ENCODE data around the gene SLC7A7.
A peak's percentile ranks its signal among the peaks of the same experiment; 100 is the strongest.
"Not testable (repeated sequence)": the region's sequence is repeated elsewhere in the genome, so short reads cannot be mapped to it uniquely, and the experiment has no call there.

The SLC7A7 gene

DNA sequence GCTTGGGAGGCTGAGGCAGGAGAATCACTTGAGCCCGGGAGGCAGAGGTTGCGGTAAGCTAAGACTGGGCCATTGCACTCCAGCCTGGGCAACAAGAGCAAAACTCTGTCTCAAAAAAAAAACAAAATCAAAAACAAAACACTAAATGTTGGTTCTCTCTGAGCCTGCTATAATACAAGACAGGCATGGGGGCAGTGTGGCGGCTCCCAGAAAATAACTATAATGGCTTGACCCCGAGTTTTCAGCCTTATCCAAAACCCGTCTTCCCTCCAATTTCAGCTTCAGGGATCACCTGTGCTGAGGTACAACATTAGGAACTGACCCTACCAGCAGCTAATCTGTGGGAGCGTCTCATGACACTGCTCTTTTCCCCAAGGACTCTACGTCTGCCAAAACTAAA is 862 bp downstream of the SLC7A7 start:
- no peak for DNase-seq (ENCODE audit: low read depth)
- TF ChIP-seq, protein P1, sequence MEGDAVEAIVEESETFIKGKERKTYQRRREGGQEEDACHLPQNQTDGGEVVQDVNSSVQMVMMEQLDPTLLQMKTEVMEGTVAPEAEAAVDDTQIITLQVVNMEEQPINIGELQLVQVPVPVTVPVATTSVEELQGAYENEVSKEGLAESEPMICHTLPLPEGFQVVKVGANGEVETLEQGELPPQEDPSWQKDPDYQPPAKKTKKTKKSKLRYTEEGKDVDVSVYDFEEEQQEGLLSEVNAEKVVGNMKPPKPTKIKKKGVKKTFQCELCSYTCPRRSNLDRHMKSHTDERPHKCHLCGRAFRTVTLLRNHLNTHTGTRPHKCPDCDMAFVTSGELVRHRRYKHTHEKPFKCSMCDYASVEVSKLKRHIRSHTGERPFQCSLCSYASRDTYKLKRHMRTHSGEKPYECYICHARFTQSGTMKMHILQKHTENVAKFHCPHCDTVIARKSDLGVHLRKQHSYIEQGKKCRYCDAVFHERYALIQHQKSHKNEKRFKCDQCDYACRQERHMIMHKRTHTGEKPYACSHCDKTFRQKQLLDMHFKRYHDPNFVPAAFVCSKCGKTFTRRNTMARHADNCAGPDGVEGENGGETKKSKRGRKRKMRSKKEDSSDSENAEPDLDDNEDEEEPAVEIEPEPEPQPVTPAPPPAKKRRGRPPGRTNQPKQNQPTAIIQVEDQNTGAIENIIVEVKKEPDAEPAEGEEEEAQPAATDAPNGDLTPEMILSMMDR (conservative IDR thresholded peaks at IDR 0.05; ENCODE audit: low read depth, low read length) = no peak
- H3K4me3 ChIP-seq (ENCODE audit: low read depth, low read length) = no peak overlapping the region

DNA sequence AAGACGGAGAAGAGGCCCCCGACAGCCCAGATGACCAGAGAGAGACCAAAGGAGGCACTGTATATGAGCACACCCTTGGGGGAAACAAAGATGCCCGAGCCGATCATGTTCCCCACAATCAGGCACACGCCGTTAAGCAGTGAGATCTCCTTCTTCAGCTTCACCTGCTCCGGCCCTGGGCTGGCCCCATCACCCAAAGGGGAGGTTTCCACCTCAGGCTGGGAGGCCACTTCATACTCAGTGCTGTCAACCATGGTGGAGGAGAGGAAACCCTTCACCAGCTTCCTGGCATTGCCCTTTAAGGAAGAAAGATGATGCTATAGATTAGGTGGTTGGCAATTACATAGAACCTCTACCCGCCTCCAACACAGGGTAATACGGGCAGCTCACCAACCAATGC is 2.1 kb downstream of the SLC7A7 start:
- TF ChIP-seq, protein P1 (conservative IDR thresholded peaks at IDR 0.05; ENCODE audit: low read depth, low read length) = no peak
- DNase-seq (ENCODE audit: low read depth) = no peak
- no peak overlapping the region for H3K4me3 ChIP-seq (ENCODE audit: low read depth, low read length)

DNA sequence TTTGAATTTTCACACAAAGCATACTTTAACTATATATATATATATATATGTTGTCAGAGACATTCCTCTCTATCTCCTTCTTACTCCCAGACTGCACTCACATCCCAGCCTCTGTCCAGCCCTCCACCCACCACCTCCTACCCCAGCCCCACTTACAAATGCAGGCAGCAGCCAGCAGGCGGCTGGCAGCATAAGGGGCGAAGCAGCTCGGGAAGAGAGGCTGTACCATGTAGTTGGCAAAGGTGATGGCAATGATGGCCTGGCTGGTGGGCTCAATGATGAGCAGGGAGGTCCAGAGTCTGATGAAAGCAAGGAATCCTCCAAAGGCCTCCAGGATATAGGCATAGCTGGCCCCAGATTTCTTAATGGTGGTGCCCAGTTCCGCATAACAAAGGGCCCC is 2.5 kb downstream of the SLC7A7 start:
- no peak overlapping the region for H3K4me3 ChIP-seq (ENCODE audit: low read depth, low read length)

DNA sequence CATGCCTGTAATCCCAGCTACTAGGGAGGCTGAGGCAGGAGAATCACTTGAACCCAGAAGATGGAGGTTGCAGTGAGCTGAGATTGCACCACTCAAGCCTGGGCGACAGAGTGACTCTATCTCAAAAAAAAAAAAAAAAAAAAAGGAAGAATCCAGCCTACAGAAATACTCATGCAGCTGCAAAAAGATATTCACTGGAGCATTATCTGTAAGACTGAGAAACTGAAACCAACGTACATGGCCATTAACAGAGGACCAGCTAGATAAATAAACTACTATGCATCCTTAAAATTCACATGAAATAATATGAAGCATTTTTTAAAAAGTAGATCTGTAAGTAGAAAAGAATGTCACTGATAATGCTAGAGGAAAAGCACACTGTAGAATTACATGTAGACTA is 3.5 kb downstream of the SLC7A7 start:
- H3K4me3 ChIP-seq (ENCODE audit: low read depth, low read length) = no peak overlapping the region
- TF ChIP-seq, protein P1 (conservative IDR thresholded peaks at IDR 0.05; ENCODE audit: low read depth, low read length) = no peak
- DNase-seq (ENCODE audit: low read depth) = peak; percentile 55

More for the DNA sequence above, 2.5 kb downstream of the SLC7A7 start:
- DNase-seq (ENCODE audit: low read depth) = no peak
- TF ChIP-seq, protein P1 (conservative IDR thresholded peaks at IDR 0.05; ENCODE audit: low read depth, low read length) = no peak

DNA sequence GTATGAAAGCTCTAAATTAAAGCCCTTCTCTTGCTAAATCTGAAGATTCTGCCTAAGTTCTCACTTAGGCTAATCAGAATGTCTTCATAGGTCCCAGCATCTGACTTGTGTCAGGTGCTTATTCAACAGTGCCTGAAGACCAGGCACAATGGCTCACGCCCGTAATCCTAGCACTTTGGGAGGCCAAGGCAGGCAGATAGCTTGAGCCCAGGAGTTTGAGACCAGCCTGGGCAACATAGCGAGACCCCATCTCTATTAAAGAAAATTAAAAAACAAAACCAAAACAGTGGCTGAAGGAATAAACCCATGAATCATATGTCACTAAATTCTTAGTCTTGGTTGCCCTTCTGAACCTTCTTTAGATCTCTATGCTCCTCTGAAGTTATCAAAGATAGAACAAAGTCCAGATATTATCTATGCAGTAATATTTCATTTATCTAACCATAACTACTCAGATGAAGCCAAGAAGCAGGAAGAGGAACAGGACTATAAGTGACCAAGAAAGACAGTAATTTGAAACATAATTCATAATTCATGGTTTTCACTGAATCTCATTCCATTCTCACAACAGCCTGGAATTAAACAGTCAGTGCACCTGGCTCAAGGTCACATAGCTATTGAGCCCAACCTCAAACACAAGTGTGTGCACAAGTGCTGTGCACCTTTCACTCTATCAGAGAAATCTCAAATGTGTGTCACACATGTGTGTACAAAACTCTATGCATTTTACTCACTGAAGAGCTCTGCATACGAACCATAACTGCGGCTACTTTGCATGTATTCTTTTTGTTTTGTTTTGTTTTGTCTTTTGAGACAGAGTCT is 6.6 kb downstream of the SLC7A7 start:
- H3K4me3 ChIP-seq (ENCODE audit: low read depth, low read length) = no peak overlapping the region
- TF ChIP-seq, protein P1 (conservative IDR thresholded peaks at IDR 0.05; ENCODE audit: low read depth, low read length) = no peak
- no peak for DNase-seq (ENCODE audit: low read depth)

DNA sequence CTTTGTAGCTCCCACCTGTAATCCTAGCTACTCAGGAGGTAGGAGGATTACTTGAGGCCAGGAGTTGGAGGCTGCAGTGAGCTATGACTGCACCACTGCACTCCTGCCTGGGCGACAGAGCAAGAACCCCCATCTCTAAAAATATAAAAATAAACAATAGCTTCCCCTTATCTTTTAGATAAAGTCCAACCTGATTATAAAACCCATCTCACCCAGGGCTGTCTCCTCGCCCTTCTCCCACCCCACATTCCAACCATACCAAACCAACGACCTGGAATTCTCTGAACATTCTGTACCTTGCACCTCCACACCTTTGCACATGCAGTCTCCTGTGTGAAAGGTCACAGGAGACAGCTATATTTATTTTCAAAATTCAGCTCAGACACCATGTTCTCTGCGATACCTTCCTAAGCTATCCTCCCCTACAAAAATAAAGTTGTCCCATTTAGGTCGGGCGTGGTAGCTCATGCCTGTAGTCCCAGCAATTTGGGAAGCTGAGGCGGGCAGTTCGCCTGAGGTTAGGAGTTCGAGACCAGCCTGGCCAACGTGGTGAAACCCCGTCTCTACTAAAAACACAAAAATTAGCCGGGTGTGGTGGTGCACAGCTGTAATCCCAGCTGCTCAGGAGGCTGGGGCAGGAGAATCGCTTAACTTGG is 7.7 kb downstream of the SLC7A7 start:
- no peak for DNase-seq (ENCODE audit: low read depth)
- TF ChIP-seq, protein P1 (conservative IDR thresholded peaks at IDR 0.05; ENCODE audit: low read depth, low read length) = no peak
- H3K4me3 ChIP-seq (ENCODE audit: low read depth, low read length) = no peak overlapping the region

DNA sequence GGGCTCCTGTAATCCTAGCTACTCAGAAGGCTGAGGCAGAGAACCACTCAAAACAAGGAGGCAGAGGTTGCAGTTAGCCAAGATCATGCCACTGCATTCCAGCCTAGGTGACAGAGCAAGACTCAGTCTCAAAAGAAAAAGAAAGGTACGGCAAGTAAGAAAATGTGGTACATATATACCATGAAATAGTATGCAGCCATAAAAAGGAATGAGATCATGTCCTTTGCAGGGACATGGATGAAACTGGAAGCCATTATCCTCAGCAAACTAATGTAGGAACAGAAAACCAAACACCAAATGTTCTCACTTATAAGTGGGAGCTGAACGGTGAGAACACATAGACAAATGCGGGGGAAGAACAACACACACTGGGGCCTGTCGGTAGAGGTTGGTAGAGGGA is 10.0 kb downstream of the SLC7A7 start:
- H3K4me3 ChIP-seq (ENCODE audit: low read depth, low read length); DNase-seq (ENCODE audit: low read depth): not testable (repeated sequence)
